Activated CD8-positive, alpha-beta memory T cell treated with anti-CD3 and anti-CD28 coated beads, Interleukin-2, amount 50 U/mL, for 1 hour (primary cell): Measurements from ENCODE around the gene ATXN7.

ENCODE experiments used
- DNase-seq: peaks from one replicate; pipeline ENCODE4 v3.0.0-alpha.2; 2020; ENCODE audit errors: extremely low read depth

ATXN7 gene

GRCh38 chr3:64021922-64022321 is 158.3 kb downstream of the ATXN7 start:
- DNase-seq, result no peak

GRCh38 chr3:64022451-64023186 is 159.0 kb downstream of the ATXN7 start:
- DNase-seq, result no peak

GRCh38 chr3:64023187-64023860 is 159.7 kb downstream of the ATXN7 start, which contains the start of gene PSMD6:
Gene PSMD6 (minus strand): TSS chr3:64023494. CDS start chr3:64023419, 75 bp downstream.
- DNase-seq, result peak; percentile 65

GRCh38 chr3:64023861-64024223 is 160.2 kb downstream of the ATXN7 start:
- no peak for DNase-seq

- no peak for DNase-seq
Observed at GRCh38 chr3:64026346-64026745, 162.7 kb downstream of the ATXN7 start.

GRCh38 chr3:64027658-64028057 is 164.0 kb downstream of the ATXN7 start:
- no peak for DNase-seq

GRCh38 chr3:64028754-64029153 is 165.1 kb downstream of the ATXN7 start:
- no peak for DNase-seq

GRCh38 chr3:64029287-64029686 is 165.6 kb downstream of the ATXN7 start:
- no peak for DNase-seq

GRCh38 chr3:64030741-64031140 is 167.1 kb downstream of the ATXN7 start:
- DNase-seq, result peak; percentile 32

- DNase-seq, result no peak
Observed at GRCh38 chr3:64031540-64032508, 168.2 kb downstream of the ATXN7 start.

GRCh38 chr3:64033069-64033468 is 169.4 kb downstream of the ATXN7 start:
- no peak for DNase-seq

- no peak for DNase-seq
Observed at GRCh38 chr3:64037084-64037483, 173.4 kb downstream of the ATXN7 start.

- DNase-seq, result no peak
Observed at GRCh38 chr3:64038253-64038767, 174.6 kb downstream of the ATXN7 start.

- DNase-seq, result no peak
Observed at GRCh38 chr3:64039332-64039731, 175.7 kb downstream of the ATXN7 start.

- no peak for DNase-seq
Observed at GRCh38 chr3:64039981-64040733, 176.5 kb downstream of the ATXN7 start.

- DNase-seq, result no peak
Observed at GRCh38 chr3:64042952-64043351, 179.3 kb downstream of the ATXN7 start.

GRCh38 chr3:64046592-64046991 is 182.9 kb downstream of the ATXN7 start:
- no peak for DNase-seq

- no peak for DNase-seq
Observed at GRCh38 chr3:64046996-64047594, 183.4 kb downstream of the ATXN7 start.

GRCh38 chr3:64047787-64048186 is 184.1 kb downstream of the ATXN7 start:
- no peak for DNase-seq

- DNase-seq, result no peak
Observed at GRCh38 chr3:64048631-64049061, 185.0 kb downstream of the ATXN7 start.

- DNase-seq, result no peak
Observed at GRCh38 chr3:64049136-64049535, 185.5 kb downstream of the ATXN7 start.
